Upper lobe of left lung (tissue), 6 donors: ENCODE data around the gene CETP. TPM values are rescaled to one million over a fixed set of nuclear protein-coding genes. Genes with fewer than 3 reads are reported as not detected.

ENCODE experiments used
- ATAC-seq, 2 donors: fragments of 200-7000 bp; cut with Tn5 transposase; one replicate each; pipeline ENCODE4 v1.9.1; 2022; ENCODE audit warnings: mild to moderate bottlenecking in 2 of 2, moderate library complexity in 2 of 2; ENCODE audit not compliant: low FRiP score in 2 of 2
- DNase-seq, 2 donors: peaks; one replicate each; pipeline ENCODE4 v3.0.0-alpha.2; 2019 to 2020
- H3K27ac ChIP-seq, 4 donors: fragments of 200-600 bp; sonication (generic); one replicate each; pipeline ENCODE4 v1.5.1; 2016 to 2019
- H3K27me3 ChIP-seq, 4 donors: fragments of 200-600 bp; sonication (generic); one replicate each; pipeline ENCODE4 v1.5.1; 2017 to 2019
- H3K36me3 ChIP-seq, 4 donors: fragments of 200-600 bp; sonication (generic); one replicate each; pipeline ENCODE4 v1.5.1; 2016 to 2019
- H3K4me1 ChIP-seq, 4 donors: fragments of 200-600 bp; sonication (generic); one replicate each; pipeline ENCODE4 v1.5.1; 2018 to 2019
- H3K4me3 ChIP-seq, 4 donors: fragments of 200-600 bp; sonication (generic); one replicate each; pipeline ENCODE4 v1.5.1; 2017 to 2019; ENCODE audit warnings: mild to moderate bottlenecking in 2 of 4, moderate library complexity in 1 of 4
- H3K9me3 ChIP-seq, 4 donors: fragments of 200-600 bp; sonication (generic); one replicate each; pipeline ENCODE4 v1.5.1; 2018 to 2019
- CTCF ChIP-seq, 6 experiments: fragments of 450-650 bp in 4 of 6; fragments of 200-600 bp in 2 of 6; sonication (generic) in 2 of 6; IDR thresholded peaks; one replicate each; pipeline ENCODE4 v1.5.1; 2016 to 2019; ENCODE audit warnings: antibody characterized with exemption in 6 of 6
- EP300 ChIP-seq, 4 donors: sonication (generic); formaldehyde crosslinking; IDR thresholded peaks; one replicate each; pipeline ENCODE4 v1.5.1; 2017; ENCODE audit warnings: antibody characterized with exemption in 4 of 4, control low read depth in 2 of 4
- POLR2A ChIP-seq, 4 donors: fragments of 450-650 bp; IDR thresholded peaks; one replicate each; pipeline ENCODE4 v1.5.1; 2016 to 2017; ENCODE audit warnings: antibody characterized with exemption in 4 of 4, mild to moderate bottlenecking in 2 of 4
- POLR2AphosphoS5 ChIP-seq, 2 donors: sonication (generic); formaldehyde crosslinking; IDR thresholded peaks; one replicate each; pipeline ENCODE4 v1.5.1; 2017; ENCODE audit warnings: antibody characterized with exemption in 2 of 2
- WGBS, 2 donors: methylation state at CpG; one replicate each; pipeline ENCODE4 v1.1.5; 2017 to 2018; 5-methylcytosine and 5-hydroxymethylcytosine counted together
- total RNA-seq, 6 donors: library from RNA; depleted of rRNA in 4 of 6; stranded (reverse); fragments of >200 nt in 4 of 6; gene quantifications; one replicate each; pipeline versions ENCODE4 v1.1.0 to v1.2.1, GENCODE V29; 2016 to 2021
- donor health status: DM: no; HTN: no; CAD: no; lungs with moderate emphysema.
- donor health status: DM: no; HTN: yes; CAD: no; lungs with severe emphysema.

Gene CETP
- total RNA-seq, 6 donors from 2014 or later = 0.29 to 1.5 (median 0.91) TPM; not detected in 1

GRCh38 chr16:57007050-57007449 is 45.3 kb downstream of the CETP start:
- Histone ChIP-seq H3K27ac (no peak overlapping the region), H3K27me3 (no peaks in the 10 kb centered on the region), H3K36me3 (no peaks in the 10 kb centered on the region), H3K9me3 (no peaks in the 10 kb centered on the region), H3K4me3 (no peak overlapping the region), H3K4me1 (peaks cover 0 to 3% (median 0%) of the 10 kb centered on the region in 4 donors)
- TF ChIP-seq CTCF (IDR thresholded peaks at IDR 0.05) (no peak), POLR2A (IDR thresholded peaks at IDR 0.05) (no peak), POLR2AphosphoS5 (IDR thresholded peaks at IDR 0.05) (no peak), EP300 (IDR thresholded peaks at IDR 0.05) (no peak)
- DNase-seq (no peak), ATAC-seq (no peak)
- WGBS, 2 donors = 51 to 72% methylated on average over 5 of the region's 5 CpGs

- ATAC-seq (no peak), DNase-seq (no peak)
Observed at GRCh38 chr16:57007530-57007929, 45.8 kb downstream of the CETP start.

GRCh38 chr16:57008440-57008839 is 46.7 kb downstream of the CETP start:
- ATAC-seq (no peak), DNase-seq (no peak)
- H3K4me1 ChIP-seq = peaks cover 0 to 4% (median under 1%) of the 10 kb centered on the region in 4 donors
- H3K4me3 ChIP-seq = no peak overlapping the region
- no peaks in the 10 kb centered on the region for H3K27me3 ChIP-seq
- TF ChIP-seq POLR2A (IDR thresholded peaks at IDR 0.05) = no peak
- TF ChIP-seq EP300 (IDR thresholded peaks at IDR 0.05) = no peak
- TF ChIP-seq CTCF (IDR thresholded peaks at IDR 0.05) = no peak
- no peak for TF ChIP-seq POLR2AphosphoS5 (IDR thresholded peaks at IDR 0.05)
- no peaks in the 10 kb centered on the region for H3K9me3 ChIP-seq
- H3K36me3 ChIP-seq = no peaks in the 10 kb centered on the region
- 96 to 97% methylated on average over 1 of the region's 1 CpG for WGBS, 2 donors
- no peak overlapping the region for H3K27ac ChIP-seq

More at GRCh38 chr16:57007530-57007929, 45.8 kb downstream of the CETP start:
- Histone ChIP-seq H3K27ac (no peak overlapping the region), H3K36me3 (no peaks in the 10 kb centered on the region), H3K4me1 (peaks cover 0 to 3% (median 0%) of the 10 kb centered on the region in 4 donors), H3K4me3 (no peak overlapping the region), H3K9me3 (no peaks in the 10 kb centered on the region), H3K27me3 (no peaks in the 10 kb centered on the region)
- WGBS, 2 donors = 86 to 91% methylated on average over 3 of the region's 3 CpGs
- TF ChIP-seq CTCF (IDR thresholded peaks at IDR 0.05) (no peak), EP300 (IDR thresholded peaks at IDR 0.05) (no peak), POLR2A (IDR thresholded peaks at IDR 0.05) (no peak), POLR2AphosphoS5 (IDR thresholded peaks at IDR 0.05) (no peak)

GRCh38 chr16:57009643-57010170 is 48.0 kb downstream of the CETP start:
- Histone ChIP-seq H3K36me3 (no peaks in the 10 kb centered on the region), H3K4me3 (no peak overlapping the region), H3K27ac (no peak overlapping the region), H3K9me3 (no peaks in the 10 kb centered on the region), H3K27me3 (no peaks in the 10 kb centered on the region), H3K4me1 (peaks cover 0 to 15% (median 2%) of the 10 kb centered on the region in 4 donors)
- 93 to 98% methylated on average over 2 of the region's 2 CpGs for WGBS, 2 donors
- no peak for ATAC-seq
- TF ChIP-seq POLR2A (IDR thresholded peaks at IDR 0.05) (no peak), EP300 (IDR thresholded peaks at IDR 0.05) (no peak), CTCF (IDR thresholded peaks at IDR 0.05) (no peak), POLR2AphosphoS5 (IDR thresholded peaks at IDR 0.05) (no peak)
- no peak for DNase-seq

- WGBS, 2 donors = 96 to 97% methylated on average over 11 to 13 of the region's 13 CpGs
- H3K27ac ChIP-seq = peak overlapping the region in 2 of 4 donors; percentile 18 to 32
- no peaks in the 10 kb centered on the region for H3K9me3 ChIP-seq
- DNase-seq = no peak
- H3K4me3 ChIP-seq = no peak overlapping the region
- ATAC-seq = no peak
- H3K27me3 ChIP-seq = no peaks in the 10 kb centered on the region
- TF ChIP-seq POLR2AphosphoS5 (IDR thresholded peaks at IDR 0.05) (no peak), EP300 (IDR thresholded peaks at IDR 0.05) (no peak), POLR2A (IDR thresholded peaks at IDR 0.05) (no peak), CTCF (IDR thresholded peaks at IDR 0.05) (no peak)
- peaks cover 0 to 9% (median 0%) of the 10 kb centered on the region in 4 donors for H3K36me3 ChIP-seq
- H3K4me1 ChIP-seq = peaks cover 4 to 18% (median 6%) of the 10 kb centered on the region in 4 donors
Observed at GRCh38 chr16:57012353-57012752, 50.6 kb downstream of the CETP start.
